IMR-90 (cell line): ENCODE data around the gene S1PR3. TPM values are rescaled to one million over a fixed set of nuclear protein-coding genes. Genes with fewer than 3 reads are reported as not detected.

Experiments used
- ATAC-seq: fragments of 200-7000 bp; cut with Tn5 transposase; 2 replicates; pipeline ENCODE4 v1.9.1; 2020; ENCODE audit warnings: low read depth, mild to moderate bottlenecking, moderate library complexity
- BruUV-seq: library from RNA; stranded (reverse); fragments of 400-500 nt; replicated peaks from 2 replicates; lab custom pipeline; 2021; lab: Mats Ljungman, UMichigan
- CTCF ChIA-PET: fragments of 300-600 bp; formaldehyde crosslinking; extraction: SDS; loops from one replicate; lab custom pipeline; 2021; ENCODE audit warnings: antibody characterized with exemption; lab: Yijun Ruan, JAX
- POLR2A ChIA-PET: fragments of 300-600 bp; sonication (Branson Sonifier 250); formaldehyde crosslinking; loops from one replicate; lab custom pipeline; 2022; ENCODE audit warnings: antibody characterized with exemption; ENCODE audit not compliant: unreplicated experiment; lab: Charles Lee
- DNase-seq: peaks from one replicate; pipeline ENCODE4 v3.0.0; 2013
- H2AFZ ChIP-seq: replicated peaks from 2 replicates; pipeline ENCODE3; 2013; ENCODE audit warnings: low read length, mild to moderate bottlenecking; ENCODE audit not compliant: poor library complexity
- H2AK5ac ChIP-seq: 2 replicates; pipeline ENCODE4 v1.6.1; 2013; ENCODE audit warnings: low read depth, low read length, inconsistent platforms
- H2AK9ac ChIP-seq: replicated peaks from 2 replicates; pipeline ENCODE3; 2013; ENCODE audit warnings: mild to moderate bottlenecking, low read depth, low read length, moderate library complexity; ENCODE audit not compliant: poor library complexity
- H2BK120ac ChIP-seq: 2 replicates; pipeline ENCODE4 v1.6.1; 2013; ENCODE audit warnings: low read depth, low read length, inconsistent platforms
- H2BK15ac ChIP-seq: 3 replicates; pipeline ENCODE4 v1.6.1; 2013; ENCODE audit warnings: low read depth, low read length, inconsistent platforms
- H2BK20ac ChIP-seq: 2 replicates; pipeline ENCODE4 v1.6.1; 2013; ENCODE audit warnings: low read depth, mild to moderate bottlenecking, inconsistent platforms, low read length, moderate library complexity
- H2BK5ac ChIP-seq: 2 replicates; pipeline ENCODE4 v1.6.1; 2013; ENCODE audit warnings: mild to moderate bottlenecking, low read depth, low read length, inconsistent platforms; ENCODE audit not compliant: poor library complexity, severe bottlenecking
- H3K14ac ChIP-seq: replicated peaks from 2 replicates; pipeline ENCODE4 v1.6.1; 2013; ENCODE audit warnings: low read depth, low read length, inconsistent platforms
- H3K18ac ChIP-seq: 2 replicates; pipeline ENCODE4 v1.6.1; 2013; ENCODE audit warnings: low read depth, low read length, control low read depth
- H3K23ac ChIP-seq: 2 replicates; pipeline ENCODE4 v1.6.1; 2013; ENCODE audit warnings: low read depth, low read length, inconsistent platforms
- H3K27ac ChIP-seq: 2 replicates; pipeline ENCODE4 v1.5.1; 2013; ENCODE audit warnings: mild to moderate bottlenecking, control low read depth, low read length; ENCODE audit not compliant: insufficient read depth
- H3K27me3 ChIP-seq: 2 replicates; pipeline ENCODE4 v1.6.1; 2013; ENCODE audit warnings: low read length; ENCODE audit not compliant: control insufficient read depth, insufficient read depth
- H3K36me3 ChIP-seq: 2 replicates; pipeline ENCODE4 v1.6.1; 2013; ENCODE audit warnings: low read length, mixed read lengths; ENCODE audit not compliant: control insufficient read depth, insufficient read depth
- H3K4ac ChIP-seq: 2 replicates; pipeline ENCODE4 v1.6.1; 2013; ENCODE audit warnings: low read depth, low read length, inconsistent platforms
- H3K4me1 ChIP-seq: 2 replicates; pipeline ENCODE4 v1.6.1; 2013; ENCODE audit warnings: low read length, mixed read lengths; ENCODE audit not compliant: control insufficient read depth, insufficient read depth
- H3K4me2 ChIP-seq: 2 replicates; pipeline ENCODE4 v1.6.1; 2013; ENCODE audit warnings: low read depth, mild to moderate bottlenecking, control low read depth, low read length, moderate library complexity
- H3K4me3 ChIP-seq: 2 replicates; pipeline ENCODE4 v1.5.1; 2013; ENCODE audit warnings: low read depth, mild to moderate bottlenecking, control low read depth, low read length, moderate library complexity; ENCODE audit not compliant: insufficient read depth
- H3K56ac ChIP-seq: 2 replicates; pipeline ENCODE4 v1.6.1; 2013; ENCODE audit warnings: low read length, inconsistent platforms; ENCODE audit not compliant: insufficient read depth; ENCODE audit errors: extremely low read depth
- H3K79me1 ChIP-seq, 2 experiments: 2 replicates each; pipeline ENCODE4 v1.6.1; 2013; ENCODE audit warnings: low read length in 2 of 2, inconsistent platforms in 1 of 2, low read depth in 1 of 2
- H3K9ac ChIP-seq: 2 replicates; pipeline ENCODE4 v1.6.1; 2013; ENCODE audit warnings: low read depth, low read length, control low read depth
- H3K9me1 ChIP-seq: 2 replicates; pipeline ENCODE4 v1.6.1; 2013; ENCODE audit warnings: low read length, inconsistent platforms; ENCODE audit not compliant: insufficient read depth
- H3K9me3 ChIP-seq: 2 replicates; pipeline ENCODE4 v1.6.1; 2013; ENCODE audit warnings: low read length; ENCODE audit not compliant: control insufficient read depth, insufficient read depth
- H4K20me1 ChIP-seq: 2 replicates; pipeline ENCODE4 v1.6.1; 2013; ENCODE audit warnings: low read length, inconsistent platforms; ENCODE audit not compliant: insufficient read depth
- H4K5ac ChIP-seq: 2 replicates; pipeline ENCODE4 v1.6.1; 2013; ENCODE audit warnings: mild to moderate bottlenecking, low read depth, low read length, control low read depth
- H4K8ac ChIP-seq, 2 experiments: 2 replicates each; pipeline ENCODE4 v1.6.1; 2013; ENCODE audit warnings: low read depth in 2 of 2, low read length in 2 of 2, control low read depth in 1 of 2, inconsistent platforms in 1 of 2
- H4K91ac ChIP-seq: 2 replicates; pipeline ENCODE4 v1.6.1; 2013; ENCODE audit warnings: low read depth, low read length, inconsistent platforms; ENCODE audit not compliant: insufficient read depth
- BHLHE40 ChIP-seq: fragments of 150-350 bp; IDR thresholded peaks from 2 replicates; pipeline ENCODE4 v1.6.1; 2016; ENCODE audit warnings: mild to moderate bottlenecking, low read depth, low read length
- CEBPB ChIP-seq: IDR thresholded peaks from 2 replicates; pipeline ENCODE4 v1.6.1; 2012; ENCODE audit warnings: low read depth, low read length, improper control_type of control experiment
- CTCF ChIP-seq: conservative IDR thresholded peaks from 2 replicates; pipeline ENCODE4 v1.5.1; 2012; ENCODE audit warnings: mild to moderate bottlenecking, low read depth, low read length, improper control_type of control experiment
- POLR2A ChIP-seq: IDR thresholded peaks from 2 replicates; pipeline ENCODE4 v1.6.1; 2012; ENCODE audit warnings: mild to moderate bottlenecking, low read depth, low read length
- RAD21 ChIP-seq: IDR thresholded peaks from 2 replicates; pipeline ENCODE4 v1.6.1; 2012; ENCODE audit warnings: low read length, improper control_type of control experiment
- WGBS, 2 experiments: methylation state at CpG; one replicate each; pipeline versions ENCODE4 v1.1.5 to v1.1.7; 2013; ENCODE audit warnings: missing lambda C conversion rate in 2 of 2; ENCODE audit not compliant: insufficient read length in 1 of 2; ENCODE audit errors: extremely low coverage in 2 of 2; 5-methylcytosine and 5-hydroxymethylcytosine counted together
- dilution Hi-C: fragments of 300-500 bp; cut with HindIII; formaldehyde crosslinking; loops from one replicate; pipeline ENCODE4 v1.14.3; 2018; ENCODE audit warnings: low sequenced_read_pairs; ENCODE audit not compliant: unreplicated experiment
- in situ Hi-C: fragments of 300-500 bp; cut with MboI; formaldehyde crosslinking; loops from 3 replicates; pipeline ENCODE4 v1.14.3; 2019; ENCODE audit warnings: low sequenced_read_pairs, inconsistent platforms, mixed read lengths
- intact Hi-C: fragments of 100-400 bp; cut with micrococcal nuclease; formaldehyde crosslinking; loops from 2 replicates; pipeline ENCODE4 v1.10.0; 2022
- polyA plus RNA-seq, 3 experiments: library from polyadenylated mRNA; depleted of rRNA; stranded (reverse); fragments of >200 nt; gene quantifications; 2 replicates each; pipeline ENCODE4 v1.2.3, GENCODE V29; 2012; ENCODE audit warnings: low replicate concordance in 1 of 3
- total RNA-seq: library from RNA; depleted of rRNA; stranded (reverse); fragments of >200 nt; gene quantifications from 2 replicates; pipeline ENCODE4 v1.2.3, GENCODE V29; 2012
- TF ChIP-seq, protein P1 (sequence below): fragments of 150-350 bp; IDR thresholded peaks from 2 replicates; pipeline ENCODE4 v1.6.1; 2017; ENCODE audit warnings: mild to moderate bottlenecking, antibody characterized with exemption, low read length, low read depth

The S1PR3 gene
- total and polyA plus RNA-seq, 2 of the 4 experiments (the other 2 are of a cell fraction): 28.4 to 28.7 TPM

- ATAC-seq: no peak
- DNase-seq: no peak
- dilution Hi-C loops: no loop called here
- Histone ChIP-seq H3K9me3 (0 out of 2 replicates have a peak, but pooled peaks cover 2% of the 10 kb centered on the region), H4K8ac (no peak overlapping the region), H2BK20ac (no peak overlapping the region), H2BK120ac (no peak overlapping the region), H3K56ac (no peak overlapping the region), H2AK5ac (no peak overlapping the region), H3K4me2 (no peak overlapping the region), H3K4me3 (no peak overlapping the region), H3K4me1 (peaks cover 10% of the 10 kb centered on the region; the same call in 1 of the 2 replicates), H4K5ac (no peak overlapping the region), H2AFZ (no peak overlapping the region), H3K9ac (no peak overlapping the region), H3K23ac (no peak overlapping the region), H3K18ac (no peak overlapping the region), H3K14ac (no peak overlapping the region), H4K20me1 (no peaks in the 10 kb centered on the region), H3K27ac (no peak overlapping the region), H2BK15ac (no peak overlapping the region), H3K27me3 (peaks cover 26% of the 10 kb centered on the region), H2AK9ac (no peak overlapping the region), H4K91ac (no peak overlapping the region), H3K36me3 (no peaks in the 10 kb centered on the region), H3K79me1 (no peaks in the 10 kb centered on the region), H3K4ac (no peak overlapping the region), H2BK5ac (no peak overlapping the region), H3K9me1 (peaks cover 6% of the 10 kb centered on the region; the same call in 1 of the 2 replicates)
- intact Hi-C loops: no loop called here
- in situ Hi-C loops: no loop called here
- BruUV-seq: no TSS peak
- WGBS, 2 experiments: 75% methylated on average over 1 of the region's 3 CpGs; no CpG with 5 or more reads in 1 of the 2 experiments
- ChIA-PET POLR2A (no interaction called here), CTCF (interaction anchor here (0.5 kb wide), 1 partner anchor 53 kb away, joined by 8 read pairs; no protein-coding TSS in a partner anchor)
- TF ChIP-seq CTCF (no peak), CEBPB (no peak), POLR2A (no peak), BHLHE40 (no peak), RAD21 (no peak)
- TF ChIP-seq, protein P1, sequence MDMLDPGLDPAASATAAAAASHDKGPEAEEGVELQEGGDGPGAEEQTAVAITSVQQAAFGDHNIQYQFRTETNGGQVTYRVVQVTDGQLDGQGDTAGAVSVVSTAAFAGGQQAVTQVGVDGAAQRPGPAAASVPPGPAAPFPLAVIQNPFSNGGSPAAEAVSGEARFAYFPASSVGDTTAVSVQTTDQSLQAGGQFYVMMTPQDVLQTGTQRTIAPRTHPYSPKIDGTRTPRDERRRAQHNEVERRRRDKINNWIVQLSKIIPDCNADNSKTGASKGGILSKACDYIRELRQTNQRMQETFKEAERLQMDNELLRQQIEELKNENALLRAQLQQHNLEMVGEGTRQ: no peak
Observed at GRCh38 chr9:88957526-88957925, 33.7 kb upstream of the S1PR3 start.
